GM21515 (cell line): ENCODE data around the gene SLC2A4.

ENCODE experiments used
- ATAC-seq: cut with Tn5 transposase; IDR thresholded peaks from one replicate; pipeline ENCODE4 v1.9.1; 2021; ENCODE audit not compliant: unreplicated experiment

Gene SLC2A4

DNA sequence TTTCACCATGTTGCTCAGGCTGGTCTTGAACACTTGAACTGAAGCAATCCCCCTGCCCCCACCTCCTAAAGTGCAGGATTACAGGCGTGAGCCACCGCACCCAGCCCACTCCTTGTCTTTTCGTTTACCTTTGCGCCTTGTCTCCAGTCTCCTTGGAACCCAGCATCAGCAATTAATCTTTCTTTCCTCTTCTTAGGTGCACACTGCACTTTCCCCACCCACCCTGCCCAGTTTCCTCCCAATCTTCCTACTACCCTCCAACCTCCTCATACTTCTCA, 17.8 kb upstream of the SLC2A4 start:
- no peak for ATAC-seq

DNA sequence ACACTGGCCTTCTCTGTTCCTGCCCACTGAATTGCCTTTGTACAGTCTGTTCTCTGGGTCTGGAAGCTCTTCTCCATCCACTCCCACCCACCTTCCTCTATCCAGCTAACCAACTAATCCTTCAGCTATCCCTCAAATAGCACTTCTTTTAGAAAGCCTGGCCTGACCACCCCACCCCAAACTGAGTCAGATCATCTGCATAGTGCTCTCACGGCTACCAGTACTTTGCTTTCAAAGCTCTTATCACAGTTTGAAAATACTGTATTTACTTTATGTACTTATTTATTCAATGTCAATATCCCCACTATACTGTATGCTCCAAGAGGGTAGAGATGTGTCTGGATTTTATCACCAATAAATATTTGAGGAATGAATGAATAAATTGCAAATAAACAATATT, 14.7 kb upstream of the SLC2A4 start:
- ATAC-seq, result no peak

DNA sequence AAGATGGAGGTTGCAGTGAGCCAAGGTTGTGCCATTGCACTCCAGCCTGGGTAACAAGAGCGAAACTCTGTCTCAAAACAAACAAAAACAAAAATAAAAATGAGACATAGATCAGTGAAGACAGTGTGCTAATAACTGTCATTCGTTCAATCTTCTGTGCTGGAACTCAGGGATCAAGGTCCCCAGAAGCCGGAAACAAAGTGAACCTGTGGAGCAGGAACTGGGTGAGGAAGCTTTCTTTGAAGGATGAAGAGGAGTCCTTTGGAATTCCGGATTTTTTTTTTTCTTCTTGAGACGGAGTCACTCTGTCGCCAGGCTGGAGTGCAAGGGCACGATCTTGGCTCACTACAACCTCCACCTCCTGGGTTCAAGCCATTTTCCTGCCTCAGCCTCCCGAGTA, 2.1 kb upstream of the SLC2A4 start:
- ATAC-seq, result no peak

DNA sequence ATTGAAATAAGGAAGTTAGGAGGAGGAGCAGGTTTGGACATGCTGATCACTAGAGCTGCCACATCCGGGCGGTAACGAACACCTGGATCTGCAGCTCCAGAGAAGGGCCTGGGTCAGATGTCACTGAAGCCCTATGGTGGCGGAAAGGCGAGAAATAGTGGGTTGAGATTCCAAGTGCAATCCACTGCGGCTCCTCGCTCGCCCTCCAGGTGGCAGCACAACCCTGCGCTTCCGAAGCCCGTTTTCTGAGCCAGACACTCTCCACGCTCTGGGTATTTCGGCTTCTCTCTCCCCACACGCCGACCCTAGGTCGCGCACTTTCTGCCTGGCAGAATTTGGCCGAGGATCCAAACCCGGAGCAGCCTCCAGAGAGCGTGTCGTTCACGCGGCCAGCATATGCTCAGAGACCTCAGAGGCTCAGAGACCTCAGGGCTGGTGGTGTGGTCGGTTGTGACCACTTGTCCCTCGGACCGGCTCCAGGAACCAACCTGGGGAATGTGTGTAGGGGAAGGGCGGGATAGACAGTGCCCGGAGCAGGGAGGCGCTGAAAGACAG, 922 bp upstream of the SLC2A4 start:
- ATAC-seq, result no peak

DNA sequence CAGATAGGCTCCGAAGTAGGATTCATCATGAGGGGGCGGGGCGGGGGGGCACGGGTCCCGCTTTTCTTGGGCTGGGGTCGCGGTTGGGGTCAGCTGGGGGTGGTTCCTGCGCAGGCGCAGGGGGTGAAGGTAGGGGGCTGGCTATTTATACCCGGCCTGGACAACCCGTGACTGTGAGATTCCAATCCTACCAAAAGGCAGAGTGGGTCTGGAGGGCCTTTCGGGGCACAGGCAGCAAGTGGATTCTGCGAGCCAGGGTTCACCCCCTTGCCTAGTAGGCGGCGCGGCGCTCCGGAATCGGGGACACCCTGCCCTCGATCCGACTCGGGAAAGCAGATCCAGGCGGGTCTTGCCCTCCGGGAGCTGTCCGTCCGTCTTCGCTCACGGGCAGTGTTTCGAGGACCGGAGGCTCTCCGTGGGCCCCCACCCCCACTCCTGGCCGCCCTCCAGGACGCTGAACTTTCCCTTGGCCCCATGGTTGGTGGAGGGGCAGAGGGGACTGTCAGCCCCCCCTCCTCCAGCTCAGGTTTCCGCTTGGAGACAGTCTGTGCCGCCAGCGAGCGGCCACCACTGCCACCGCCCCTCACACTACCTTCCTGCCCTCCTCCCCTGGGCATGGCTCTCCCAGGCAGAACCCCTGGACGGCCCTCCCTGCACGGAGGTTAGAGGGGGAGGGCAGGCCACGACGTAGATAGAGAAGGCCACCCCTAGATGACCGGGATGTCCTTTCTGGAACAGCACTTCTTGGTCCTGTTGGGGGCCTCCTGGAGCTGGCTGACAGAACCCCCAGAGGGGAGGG, 634 bp downstream of the SLC2A4 start:
- ATAC-seq, result no peak

DNA sequence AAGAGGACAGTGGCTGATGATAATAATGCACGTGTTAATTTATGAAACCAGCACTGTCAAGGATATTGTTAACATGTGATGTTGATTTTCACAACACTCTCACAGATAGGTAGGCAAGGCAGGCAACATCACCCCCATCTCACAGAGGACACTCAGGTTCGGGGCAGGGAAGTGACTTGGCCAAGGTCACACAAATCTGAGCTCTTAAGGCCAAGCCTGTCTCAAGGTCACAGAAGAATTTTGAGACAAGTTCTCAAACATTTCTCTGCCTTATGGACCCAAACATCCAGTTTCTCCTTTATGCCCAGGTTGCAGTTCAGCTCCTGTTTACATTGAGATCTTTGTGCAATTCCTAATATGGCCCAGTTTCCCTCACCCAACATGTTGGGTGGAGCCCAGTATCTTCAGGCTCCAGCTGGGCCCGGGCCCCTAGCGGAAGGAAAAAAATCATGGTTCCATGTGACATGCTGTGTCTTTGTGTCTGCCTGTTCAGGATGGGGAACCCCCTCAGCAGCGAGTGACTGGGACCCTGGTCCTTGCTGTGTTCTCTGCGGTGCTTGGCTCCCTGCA, 1.3 kb downstream of the SLC2A4 start:
- no peak for ATAC-seq

DNA sequence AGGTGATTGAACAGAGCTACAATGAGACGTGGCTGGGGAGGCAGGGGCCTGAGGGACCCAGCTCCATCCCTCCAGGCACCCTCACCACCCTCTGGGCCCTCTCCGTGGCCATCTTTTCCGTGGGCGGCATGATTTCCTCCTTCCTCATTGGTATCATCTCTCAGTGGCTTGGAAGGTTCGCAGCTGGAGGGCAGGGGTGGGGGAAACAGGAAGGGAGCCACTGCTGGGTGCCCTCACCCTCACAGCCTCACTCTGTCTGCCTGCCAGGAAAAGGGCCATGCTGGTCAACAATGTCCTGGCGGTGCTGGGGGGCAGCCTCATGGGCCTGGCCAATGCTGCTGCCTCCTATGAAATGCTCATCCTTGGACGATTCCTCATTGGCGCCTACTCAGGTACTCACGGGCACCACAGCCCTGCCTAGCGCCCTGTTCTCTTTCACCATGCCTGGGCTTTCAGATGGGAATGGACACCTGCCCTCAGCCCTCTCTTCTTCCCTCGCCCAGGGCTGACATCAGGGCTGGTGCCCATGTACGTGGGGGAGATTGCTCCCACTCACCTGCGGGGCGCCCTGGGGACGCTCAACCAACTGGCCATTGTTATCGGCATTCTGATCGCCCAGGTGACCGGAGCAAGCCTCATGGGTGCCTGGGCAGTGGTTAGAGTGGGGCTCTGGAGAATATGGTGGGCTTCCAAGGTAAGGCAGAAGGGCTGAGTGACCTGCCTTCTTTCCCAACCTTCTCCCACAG, 2.1 kb downstream of the SLC2A4 start:
- no peak for ATAC-seq

DNA sequence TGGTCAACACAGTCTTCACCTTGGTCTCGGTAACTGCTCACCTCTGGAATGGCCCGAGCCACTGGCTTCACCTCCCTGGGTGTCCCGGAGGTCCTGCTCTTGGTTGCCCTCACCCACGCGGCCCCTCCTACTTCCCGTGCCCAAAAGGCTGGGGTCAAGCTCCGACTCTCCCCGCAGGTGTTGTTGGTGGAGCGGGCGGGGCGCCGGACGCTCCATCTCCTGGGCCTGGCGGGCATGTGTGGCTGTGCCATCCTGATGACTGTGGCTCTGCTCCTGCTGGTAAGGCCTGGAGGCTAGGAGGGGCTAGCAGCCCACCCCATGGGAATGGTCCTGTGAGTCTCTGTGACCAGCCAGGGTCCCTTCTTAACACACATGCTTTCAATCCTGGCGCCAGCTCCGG, 3.4 kb downstream of the SLC2A4 start:
- no peak for ATAC-seq

DNA sequence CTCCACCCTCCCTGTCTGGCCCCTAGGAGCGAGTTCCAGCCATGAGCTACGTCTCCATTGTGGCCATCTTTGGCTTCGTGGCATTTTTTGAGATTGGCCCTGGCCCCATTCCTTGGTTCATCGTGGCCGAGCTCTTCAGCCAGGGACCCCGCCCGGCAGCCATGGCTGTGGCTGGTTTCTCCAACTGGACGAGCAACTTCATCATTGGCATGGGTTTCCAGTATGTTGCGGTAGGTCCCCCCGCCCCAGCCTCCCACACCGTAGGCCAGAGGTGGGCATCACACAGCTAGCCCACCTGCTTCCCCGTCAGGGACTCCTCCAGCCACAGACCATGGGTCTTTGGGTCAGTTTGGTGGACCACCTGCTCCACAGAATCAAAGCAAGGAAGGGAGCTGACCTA, 4.2 kb downstream of the SLC2A4 start:
- ATAC-seq, result no peak

DNA sequence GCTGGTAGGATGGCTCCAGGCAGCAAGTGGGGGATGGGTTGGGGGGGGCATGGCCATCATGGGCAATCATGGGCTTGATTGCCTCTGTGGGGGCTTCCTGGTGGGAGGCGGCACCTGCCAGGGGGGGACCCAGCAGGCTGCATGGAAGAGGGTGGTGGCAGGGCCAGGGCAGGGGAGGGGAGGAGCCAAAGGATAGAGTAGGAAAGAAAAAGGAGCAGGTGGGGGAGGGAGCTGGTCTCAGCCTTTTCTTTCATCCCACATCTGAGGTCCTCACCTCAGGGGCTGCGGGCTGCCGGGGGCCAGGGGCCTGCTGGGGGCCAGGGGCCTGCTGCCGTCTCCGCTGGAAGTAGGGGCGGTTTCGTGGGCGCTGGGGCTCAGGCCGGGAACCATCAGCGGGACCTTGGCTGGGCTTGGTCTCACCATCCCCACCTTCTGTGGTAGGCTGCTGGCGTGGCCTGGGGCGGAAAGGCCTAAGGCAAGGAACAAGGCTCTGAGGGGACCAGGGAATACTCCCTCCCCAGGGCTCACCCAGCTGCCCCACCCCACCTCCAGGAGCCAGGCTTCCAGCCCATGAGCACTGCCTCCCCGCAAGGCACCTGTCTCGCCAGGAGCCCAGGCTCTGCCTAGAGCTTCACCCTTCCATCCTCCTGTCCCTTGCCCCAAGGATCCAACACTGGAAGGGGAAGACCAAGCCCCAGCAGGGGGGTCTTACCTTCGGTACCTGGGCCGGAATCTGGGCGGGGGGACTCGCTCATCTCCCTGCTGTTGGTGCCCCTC, 7.9 kb downstream of the SLC2A4 start:
- no peak for ATAC-seq

DNA sequence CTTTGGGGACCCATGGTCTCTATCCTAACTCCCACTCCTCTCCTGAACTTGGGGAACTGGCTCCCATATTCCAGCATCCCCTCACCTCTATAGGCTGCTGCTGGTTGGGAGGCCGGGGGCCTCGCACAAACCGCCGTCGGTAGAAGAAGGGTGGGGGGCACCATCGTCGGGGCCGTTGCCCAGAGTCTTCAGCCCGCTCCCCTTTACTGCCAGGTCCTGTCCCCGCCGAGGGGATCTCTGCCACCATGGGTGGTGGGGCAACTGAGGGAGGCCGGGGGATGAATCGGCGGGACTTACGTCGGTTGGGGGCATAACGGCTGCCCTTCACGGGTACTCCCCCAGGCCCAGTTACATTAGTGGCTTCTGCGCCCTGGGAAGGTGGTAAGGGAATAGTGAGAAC, 8.6 kb downstream of the SLC2A4 start:
- no peak for ATAC-seq

DNA sequence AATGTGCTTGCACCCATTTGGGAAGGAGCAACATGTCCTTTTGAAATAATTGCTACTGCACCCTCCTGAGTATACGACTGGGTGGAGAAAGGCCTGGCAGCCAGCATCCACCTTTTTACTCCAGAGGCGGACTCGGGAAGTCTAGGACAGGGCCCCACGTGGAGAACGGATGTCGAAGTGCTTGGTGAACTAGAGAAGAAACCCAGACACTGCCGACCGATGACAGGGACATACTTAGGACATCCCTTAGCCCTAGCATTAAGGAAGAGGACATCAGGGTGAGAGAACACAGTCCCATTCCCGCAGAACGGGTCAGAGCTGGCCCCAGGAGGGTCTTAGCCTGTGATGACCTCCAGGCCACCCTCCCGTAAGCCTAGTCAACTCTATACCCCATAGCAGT, 9.2 kb downstream of the SLC2A4 start:
- no peak for ATAC-seq

DNA sequence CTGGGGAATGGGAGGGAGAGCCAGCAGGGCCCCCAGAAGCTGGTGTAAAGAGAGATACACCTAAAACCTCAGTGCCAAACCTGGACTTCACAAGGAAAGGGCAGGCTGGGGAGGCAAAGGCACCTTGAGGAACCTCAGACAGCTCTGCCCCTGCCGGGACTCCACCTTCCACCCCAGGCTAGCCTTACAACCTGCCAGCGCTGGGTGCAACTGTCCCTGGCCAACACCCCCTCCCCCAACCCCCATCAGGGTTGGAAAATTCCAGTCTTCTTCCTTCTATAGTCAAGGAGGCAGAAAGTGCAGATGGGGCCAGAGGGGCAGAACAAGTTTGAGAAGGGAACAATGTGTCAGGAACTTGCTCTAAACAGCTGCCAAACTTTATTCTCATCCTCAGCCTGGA, 10.7 kb downstream of the SLC2A4 start:
- no peak for ATAC-seq

DNA sequence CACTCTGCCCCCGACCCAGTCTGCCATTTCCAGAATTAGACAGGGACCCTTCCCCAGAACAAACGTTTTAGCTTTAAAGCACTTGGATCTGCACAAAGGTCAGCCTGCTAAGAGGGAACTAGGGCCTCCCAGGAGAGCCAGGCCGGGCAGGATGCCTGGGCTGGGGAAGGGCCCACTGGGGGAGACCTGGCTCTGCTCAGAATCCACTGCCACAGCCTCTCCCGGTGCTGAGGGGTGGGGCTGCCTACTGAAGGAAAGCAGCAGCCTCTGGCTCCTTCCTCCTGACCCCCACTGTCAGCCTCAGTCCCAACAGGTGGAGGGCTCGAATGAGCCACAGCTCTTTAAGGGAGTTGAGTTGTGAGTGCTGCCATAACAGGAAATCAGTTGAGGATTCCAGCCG, 11.2 kb downstream of the SLC2A4 start:
- ATAC-seq, result no peak

DNA sequence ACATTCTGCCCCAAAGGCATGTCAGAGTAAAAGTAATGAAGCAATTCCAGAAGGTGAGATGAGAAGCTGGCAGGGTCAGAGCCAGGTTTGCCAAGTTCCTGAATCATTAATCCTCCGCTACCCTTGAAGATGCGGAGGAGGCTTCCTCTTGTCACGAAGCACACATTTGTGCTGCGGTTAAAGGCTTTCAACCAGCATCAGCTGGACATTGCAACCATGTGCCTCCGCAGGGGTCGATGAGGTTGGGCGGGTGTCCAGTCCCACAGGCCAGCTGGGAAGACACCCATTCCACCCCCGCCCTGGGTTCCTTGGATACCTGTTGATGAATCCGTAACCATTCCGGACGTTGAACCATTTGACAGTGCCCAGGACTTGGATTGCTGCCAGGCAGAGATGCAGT, 11.6 kb downstream of the SLC2A4 start:
- ATAC-seq, result no peak

DNA sequence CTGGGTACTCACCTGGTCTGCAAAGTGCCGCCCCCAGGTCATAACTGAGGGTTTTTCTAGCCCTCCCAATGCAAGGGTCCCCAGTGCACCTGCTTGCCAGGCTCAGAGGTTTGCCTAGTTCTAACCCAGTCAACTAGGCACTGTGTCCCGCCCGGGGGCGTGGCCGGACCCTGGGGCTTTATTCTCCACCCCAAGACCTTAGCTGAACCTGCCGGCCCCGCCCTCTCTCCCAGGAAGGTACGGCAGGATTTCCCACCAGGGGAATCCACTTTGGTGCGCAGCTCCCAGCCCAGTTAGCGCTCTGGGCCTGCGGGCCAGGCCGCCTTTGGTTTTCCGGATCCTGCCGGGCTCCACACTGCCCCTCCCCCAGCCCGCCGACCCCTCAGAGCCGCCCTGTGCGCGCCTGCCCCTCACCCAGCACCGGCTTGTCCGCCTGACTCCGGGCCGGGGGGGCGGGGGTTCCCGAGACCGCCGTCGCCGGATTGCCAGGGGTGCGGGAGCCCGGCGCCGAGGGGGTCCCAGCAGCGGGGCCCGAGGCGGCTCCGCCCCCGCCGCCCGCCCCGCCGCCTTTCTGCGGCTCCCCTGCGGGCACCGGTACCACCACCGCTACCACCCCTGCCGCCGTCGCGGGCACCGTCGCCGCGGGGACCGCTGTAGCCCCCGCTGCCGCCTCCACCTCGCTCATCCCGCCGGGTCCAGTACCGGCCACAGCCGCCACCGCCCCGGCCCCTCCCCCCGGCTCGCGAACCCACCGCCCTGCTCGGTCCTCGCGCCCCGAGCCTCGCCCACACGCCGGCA, 12.5 kb downstream of the SLC2A4 start:
- no peak for ATAC-seq

DNA sequence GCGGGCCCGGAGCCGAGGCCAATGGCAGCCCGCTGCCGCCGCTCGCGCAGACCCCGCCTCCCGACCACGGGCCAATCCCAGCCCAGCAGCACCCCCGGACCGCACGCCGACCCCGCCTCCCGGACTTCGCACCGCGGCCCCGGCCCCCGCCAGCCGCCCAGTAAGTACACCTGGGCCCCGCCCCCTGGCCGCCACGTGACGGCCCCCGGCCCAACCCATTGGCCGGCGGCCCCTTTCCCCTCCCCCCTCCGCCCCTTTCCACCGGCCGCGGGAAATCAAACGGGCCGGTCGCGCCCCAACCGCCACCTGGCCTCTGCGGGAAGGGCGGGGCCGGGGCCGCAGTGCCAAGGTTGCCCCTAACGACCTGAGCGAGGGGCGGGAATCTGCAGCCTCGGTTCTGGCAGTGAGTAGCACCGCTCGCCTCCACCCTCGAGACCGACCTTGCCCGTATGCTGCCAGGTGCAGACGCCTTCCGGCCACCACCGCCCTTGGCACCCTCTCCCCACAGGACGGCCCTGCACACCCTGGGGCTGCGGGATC, 13.2 kb downstream of the SLC2A4 start, which contains the start of gene YBX2:
YBX2 (minus strand) TSS at position 26 of the 540 bp plus-strand sequence. CDS start 139 bp downstream, outside the sequence.
- no peak for ATAC-seq

DNA sequence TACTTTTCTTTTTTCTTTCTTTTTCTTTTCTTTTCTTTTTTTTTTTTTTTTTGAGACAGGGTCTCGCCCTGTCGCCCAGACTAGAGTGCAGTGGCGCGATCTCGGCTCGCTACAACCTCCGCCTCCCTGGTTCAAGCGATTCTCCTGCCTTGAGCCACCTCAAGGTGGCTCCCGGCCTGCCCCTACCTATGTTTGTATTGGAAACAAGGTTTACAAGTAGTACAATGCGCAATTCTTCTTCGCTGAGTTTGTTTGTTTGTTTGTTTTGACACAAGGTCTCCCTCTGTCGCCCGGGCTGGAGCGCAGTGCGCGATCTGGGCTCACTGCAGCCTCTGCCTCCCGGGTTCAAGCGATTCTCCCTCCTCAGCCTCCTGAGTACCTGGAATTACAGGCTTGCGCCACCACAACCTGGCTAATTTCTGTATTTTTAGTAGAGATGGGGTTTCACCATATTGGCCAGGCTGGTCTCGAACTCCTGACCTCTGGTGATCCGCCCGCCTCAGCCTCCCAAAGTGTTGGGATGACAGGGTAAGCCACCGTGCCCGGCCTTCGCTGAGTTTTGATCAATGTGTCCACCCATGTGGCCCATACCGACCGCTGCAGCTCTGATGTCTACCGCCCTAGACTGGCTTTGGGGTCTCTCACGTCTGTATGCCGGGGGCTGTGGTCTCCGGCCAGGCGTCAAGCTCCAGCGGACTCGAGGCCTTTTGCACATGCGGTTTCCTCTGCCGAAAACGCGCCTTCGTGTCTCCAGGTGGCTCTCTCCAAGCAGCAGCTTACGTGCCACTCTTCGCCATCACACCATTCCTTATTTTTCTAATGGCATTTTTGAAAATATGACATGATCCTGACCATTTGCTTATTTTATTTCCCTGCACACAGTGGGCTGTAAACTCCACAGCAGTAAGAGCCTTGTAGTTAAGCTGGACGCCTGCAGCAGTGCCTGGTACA, 14.0 kb downstream of the SLC2A4 start:
- no peak for ATAC-seq
